ENCODE results near the gene ST3GAL3. TPM values are rescaled to one million over a fixed set of nuclear protein-coding genes. Genes with fewer than 3 reads are reported as not detected.

ST3GAL3 gene
- total RNA-seq, 1 experiment from 2014 or later, result 8.6 TPM

DNA sequence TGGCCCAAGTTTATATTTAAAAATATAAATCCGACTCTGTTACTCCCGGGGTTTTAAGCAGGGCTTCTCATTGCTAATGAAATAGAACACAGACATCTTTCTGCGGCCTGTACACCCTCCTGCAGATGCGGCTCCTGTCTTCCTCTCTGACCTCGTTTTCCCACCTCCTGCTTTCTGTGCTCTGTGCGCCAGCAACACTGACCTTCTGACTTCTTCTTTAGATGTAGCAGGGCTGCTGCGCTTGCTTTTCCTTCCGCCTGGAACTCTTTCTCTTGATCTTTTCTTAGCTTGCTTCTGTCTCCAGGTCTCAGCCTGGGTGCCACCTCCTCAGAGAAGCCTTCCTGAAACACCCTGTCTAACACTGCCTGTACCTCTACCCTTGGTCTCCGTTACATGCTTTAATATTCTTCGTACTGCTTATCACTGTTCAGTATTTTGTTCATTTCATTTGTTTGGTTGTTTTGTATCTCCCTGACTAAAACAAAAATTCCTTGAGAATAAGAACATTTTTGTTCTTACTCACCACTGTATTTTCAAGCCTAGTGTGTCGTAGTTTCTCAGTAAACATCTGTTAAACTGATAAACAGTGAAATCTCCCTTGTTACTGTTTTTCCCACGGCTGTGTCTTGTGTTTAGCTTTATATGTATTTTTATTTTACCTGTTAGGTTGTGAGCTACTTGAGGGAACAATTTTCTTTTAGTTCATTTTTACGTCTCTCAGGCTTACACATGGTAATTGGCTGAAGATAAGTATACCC lies 79.0 kb downstream of the ST3GAL3 start:
- H3K4me3 Mint-ChIP-seq, result no peak overlapping the region
- ATAC-seq (no peak), DNase-seq (ENCODE audit: low spot score) (no peak)
- no peak for TF ChIP-seq NFATC4 (CRISPR knock-in tag; IDR thresholded peaks at IDR 0.05)
- TF ChIP-seq NR2C2 (CRISPR knock-in tag; IDR thresholded peaks at IDR 0.05), result no peak
- no peak for TF ChIP-seq HMGA2 (CRISPR knock-in tag; IDR thresholded peaks at IDR 0.05)
- TF ChIP-seq, protein P1, sequence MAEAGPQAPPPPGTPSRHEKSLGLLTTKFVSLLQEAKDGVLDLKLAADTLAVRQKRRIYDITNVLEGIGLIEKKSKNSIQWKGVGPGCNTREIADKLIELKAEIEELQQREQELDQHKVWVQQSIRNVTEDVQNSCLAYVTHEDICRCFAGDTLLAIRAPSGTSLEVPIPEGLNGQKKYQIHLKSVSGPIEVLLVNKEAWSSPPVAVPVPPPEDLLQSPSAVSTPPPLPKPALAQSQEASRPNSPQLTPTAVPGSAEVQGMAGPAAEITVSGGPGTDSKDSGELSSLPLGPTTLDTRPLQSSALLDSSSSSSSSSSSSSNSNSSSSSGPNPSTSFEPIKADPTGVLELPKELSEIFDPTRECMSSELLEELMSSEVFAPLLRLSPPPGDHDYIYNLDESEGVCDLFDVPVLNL (CRISPR knock-in tag; IDR thresholded peaks at IDR 0.05; ENCODE audit: borderline replicate concordance, low read depth), result no peak
- TF ChIP-seq, protein P2, sequence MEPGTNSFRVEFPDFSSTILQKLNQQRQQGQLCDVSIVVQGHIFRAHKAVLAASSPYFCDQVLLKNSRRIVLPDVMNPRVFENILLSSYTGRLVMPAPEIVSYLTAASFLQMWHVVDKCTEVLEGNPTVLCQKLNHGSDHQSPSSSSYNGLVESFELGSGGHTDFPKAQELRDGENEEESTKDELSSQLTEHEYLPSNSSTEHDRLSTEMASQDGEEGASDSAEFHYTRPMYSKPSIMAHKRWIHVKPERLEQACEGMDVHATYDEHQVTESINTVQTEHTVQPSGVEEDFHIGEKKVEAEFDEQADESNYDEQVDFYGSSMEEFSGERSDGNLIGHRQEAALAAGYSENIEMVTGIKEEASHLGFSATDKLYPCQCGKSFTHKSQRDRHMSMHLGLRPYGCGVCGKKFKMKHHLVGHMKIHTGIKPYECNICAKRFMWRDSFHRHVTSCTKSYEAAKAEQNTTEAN (CRISPR knock-in tag; IDR thresholded peaks at IDR 0.05), result no peak
- TF ChIP-seq ERG (CRISPR knock-in tag; IDR thresholded peaks at IDR 0.05), result no peak
- TF ChIP-seq SMAD4 (CRISPR knock-in tag; IDR thresholded peaks at IDR 0.05), result no peak
- no peak for TF ChIP-seq SMAD3 (CRISPR knock-in tag; IDR thresholded peaks at IDR 0.05; ENCODE audit: borderline replicate concordance)
- no peak for TF ChIP-seq SP1 (CRISPR knock-in tag; conservative IDR thresholded peaks at IDR 0.05)
- TF ChIP-seq, protein P3, sequence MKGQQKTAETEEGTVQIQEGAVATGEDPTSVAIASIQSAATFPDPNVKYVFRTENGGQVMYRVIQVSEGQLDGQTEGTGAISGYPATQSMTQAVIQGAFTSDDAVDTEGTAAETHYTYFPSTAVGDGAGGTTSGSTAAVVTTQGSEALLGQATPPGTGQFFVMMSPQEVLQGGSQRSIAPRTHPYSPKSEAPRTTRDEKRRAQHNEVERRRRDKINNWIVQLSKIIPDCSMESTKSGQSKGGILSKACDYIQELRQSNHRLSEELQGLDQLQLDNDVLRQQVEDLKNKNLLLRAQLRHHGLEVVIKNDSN (CRISPR knock-in tag; IDR thresholded peaks at IDR 0.05), result no peak
- TF ChIP-seq, protein P4, sequence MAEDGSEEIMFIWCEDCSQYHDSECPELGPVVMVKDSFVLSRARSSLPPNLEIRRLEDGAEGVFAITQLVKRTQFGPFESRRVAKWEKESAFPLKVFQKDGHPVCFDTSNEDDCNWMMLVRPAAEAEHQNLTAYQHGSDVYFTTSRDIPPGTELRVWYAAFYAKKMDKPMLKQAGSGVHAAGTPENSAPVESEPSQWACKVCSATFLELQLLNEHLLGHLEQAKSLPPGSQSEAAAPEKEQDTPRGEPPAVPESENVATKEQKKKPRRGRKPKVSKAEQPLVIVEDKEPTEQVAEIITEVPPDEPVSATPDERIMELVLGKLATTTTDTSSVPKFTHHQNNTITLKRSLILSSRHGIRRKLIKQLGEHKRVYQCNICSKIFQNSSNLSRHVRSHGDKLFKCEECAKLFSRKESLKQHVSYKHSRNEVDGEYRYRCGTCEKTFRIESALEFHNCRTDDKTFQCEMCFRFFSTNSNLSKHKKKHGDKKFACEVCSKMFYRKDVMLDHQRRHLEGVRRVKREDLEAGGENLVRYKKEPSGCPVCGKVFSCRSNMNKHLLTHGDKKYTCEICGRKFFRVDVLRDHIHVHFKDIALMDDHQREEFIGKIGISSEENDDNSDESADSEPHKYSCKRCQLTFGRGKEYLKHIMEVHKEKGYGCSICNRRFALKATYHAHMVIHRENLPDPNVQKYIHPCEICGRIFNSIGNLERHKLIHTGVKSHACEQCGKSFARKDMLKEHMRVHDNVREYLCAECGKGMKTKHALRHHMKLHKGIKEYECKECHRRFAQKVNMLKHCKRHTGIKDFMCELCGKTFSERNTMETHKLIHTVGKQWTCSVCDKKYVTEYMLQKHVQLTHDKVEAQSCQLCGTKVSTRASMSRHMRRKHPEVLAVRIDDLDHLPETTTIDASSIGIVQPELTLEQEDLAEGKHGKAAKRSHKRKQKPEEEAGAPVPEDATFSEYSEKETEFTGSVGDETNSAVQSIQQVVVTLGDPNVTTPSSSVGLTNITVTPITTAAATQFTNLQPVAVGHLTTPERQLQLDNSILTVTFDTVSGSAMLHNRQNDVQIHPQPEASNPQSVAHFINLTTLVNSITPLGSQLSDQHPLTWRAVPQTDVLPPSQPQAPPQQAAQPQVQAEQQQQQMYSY (CRISPR knock-in tag; IDR thresholded peaks at IDR 0.05), result no peak
- TF ChIP-seq ZNF512 (CRISPR knock-in tag; IDR thresholded peaks at IDR 0.05; ENCODE audit: borderline replicate concordance), result no peak
- no peak for TF ChIP-seq CBFB (CRISPR knock-in tag; IDR thresholded peaks at IDR 0.05; ENCODE audit: low read depth)
- TF ChIP-seq ELF4 (CRISPR knock-in tag; IDR thresholded peaks at IDR 0.05; ENCODE audit: low read depth), result no peak
- no peak overlapping the region for H3K27ac Mint-ChIP-seq
- no peaks in the 10 kb centered on the region for H3K27me3 Mint-ChIP-seq (ENCODE audit: low read depth)
- no peaks in the 10 kb centered on the region for H3K36me3 Mint-ChIP-seq
- H3K9me3 Mint-ChIP-seq, result no peaks in the 10 kb centered on the region
- peaks cover 13% of the 10 kb centered on the region for H3K4me1 Mint-ChIP-seq
- ChIA-PET CTCF (interaction anchor here (1.4 to 3.6 kb wide), 2 partner anchors 23 to 148 kb away, joined by 3 to 14 read pairs; partner anchors contain the start of gene ARTN), POLR2A (no interaction called here)

DNA sequence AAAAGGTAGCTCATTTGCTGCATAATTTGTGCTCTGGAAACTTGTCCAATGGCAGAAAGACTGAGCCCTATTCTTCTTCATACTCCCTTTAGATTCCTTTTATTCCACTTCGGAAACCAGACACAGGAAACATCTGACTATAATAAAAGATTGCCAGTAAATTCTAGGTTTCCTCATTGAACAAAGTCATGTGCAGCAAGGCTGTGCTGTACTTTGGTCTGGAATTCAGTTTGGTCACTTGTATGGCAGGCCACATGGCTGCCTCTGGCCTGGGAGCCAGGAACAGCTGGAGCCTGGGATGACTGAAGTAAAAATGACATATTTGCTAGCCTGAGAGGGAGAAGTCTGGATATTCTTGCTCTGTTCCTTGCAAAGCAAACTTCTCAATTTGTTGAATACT lies 79.6 kb downstream of the ST3GAL3 start:
- DNase-seq (ENCODE audit: low spot score) (no peak), ATAC-seq (no peak)
- H3K9me3 Mint-ChIP-seq, result no peaks in the 10 kb centered on the region
- ChIA-PET CTCF (interaction anchor here (1.4 to 3.6 kb wide), 2 partner anchors 24 to 147 kb away, joined by 3 to 14 read pairs; partner anchors contain the start of gene ARTN), POLR2A (no interaction called here)
- H3K27ac Mint-ChIP-seq, result no peak overlapping the region
- TF ChIP-seq ERG (CRISPR knock-in tag; IDR thresholded peaks at IDR 0.05) (no peak), ZNF671 (CRISPR knock-in tag; IDR thresholded peaks at IDR 0.05) (no peak), RELA (CRISPR knock-in tag; IDR thresholded peaks at IDR 0.05; ENCODE audit: borderline replicate concordance) (no peak)
- TF ChIP-seq, protein P5, sequence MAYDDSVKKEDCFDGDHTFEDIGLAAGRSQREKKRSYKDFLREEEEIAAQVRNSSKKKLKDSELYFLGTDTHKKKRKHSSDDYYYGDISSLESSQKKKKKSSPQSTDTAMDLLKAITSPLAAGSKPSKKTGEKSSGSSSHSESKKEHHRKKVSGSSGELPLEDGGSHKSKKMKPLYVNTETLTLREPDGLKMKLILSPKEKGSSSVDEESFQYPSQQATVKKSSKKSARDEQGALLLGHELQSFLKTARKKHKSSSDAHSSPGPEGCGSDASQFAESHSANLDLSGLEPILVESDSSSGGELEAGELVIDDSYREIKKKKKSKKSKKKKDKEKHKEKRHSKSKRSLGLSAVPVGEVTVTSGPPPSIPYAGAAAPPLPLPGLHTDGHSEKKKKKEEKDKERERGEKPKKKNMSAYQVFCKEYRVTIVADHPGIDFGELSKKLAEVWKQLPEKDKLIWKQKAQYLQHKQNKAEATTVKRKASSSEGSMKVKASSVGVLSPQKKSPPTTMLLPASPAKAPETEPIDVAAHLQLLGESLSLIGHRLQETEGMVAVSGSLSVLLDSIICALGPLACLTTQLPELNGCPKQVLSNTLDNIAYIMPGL (CRISPR knock-in tag; IDR thresholded peaks at IDR 0.05), result no peak
- H3K36me3 Mint-ChIP-seq, result no peaks in the 10 kb centered on the region
- no peaks in the 10 kb centered on the region for H3K27me3 Mint-ChIP-seq (ENCODE audit: low read depth)
- no peak overlapping the region for H3K4me3 Mint-ChIP-seq
- H3K4me1 Mint-ChIP-seq, result peaks cover 9% of the 10 kb centered on the region

Data from WTC11 (cell line).